Measurements from ENCODE around the gene RIN3.

DNA sequence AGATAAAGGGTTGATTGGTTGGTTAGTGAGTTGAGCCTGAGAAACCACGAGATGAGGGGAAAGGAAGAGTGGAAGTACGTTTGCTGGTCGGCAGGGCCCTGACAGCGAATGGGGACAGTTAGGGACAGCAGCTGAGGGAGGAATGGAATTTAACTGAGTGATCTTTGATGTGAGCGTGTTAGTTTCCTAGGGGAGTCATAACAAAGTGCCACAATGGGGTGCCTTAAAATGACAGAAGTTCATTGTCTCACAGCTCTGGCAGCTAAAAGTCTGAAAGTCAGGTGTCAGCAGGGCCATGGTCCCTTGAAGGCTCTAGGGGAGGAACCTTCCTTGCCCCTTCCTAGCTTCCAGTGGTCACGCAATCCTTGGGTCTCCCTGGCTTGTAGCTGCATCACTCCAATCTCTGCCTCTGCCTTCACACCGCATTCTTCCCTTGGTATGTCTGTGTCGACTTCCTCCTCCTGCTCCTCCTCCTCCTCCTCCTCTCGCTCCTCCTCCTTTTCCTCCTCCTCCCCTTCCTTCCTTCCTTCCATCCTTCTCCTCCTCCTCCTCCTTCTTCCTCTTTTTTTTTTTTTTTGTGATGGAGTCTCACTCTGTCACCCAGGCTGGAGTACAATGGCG lies 26.0 kb upstream of the RIN3 start:
- TF ChIP-seq, protein P1, sequence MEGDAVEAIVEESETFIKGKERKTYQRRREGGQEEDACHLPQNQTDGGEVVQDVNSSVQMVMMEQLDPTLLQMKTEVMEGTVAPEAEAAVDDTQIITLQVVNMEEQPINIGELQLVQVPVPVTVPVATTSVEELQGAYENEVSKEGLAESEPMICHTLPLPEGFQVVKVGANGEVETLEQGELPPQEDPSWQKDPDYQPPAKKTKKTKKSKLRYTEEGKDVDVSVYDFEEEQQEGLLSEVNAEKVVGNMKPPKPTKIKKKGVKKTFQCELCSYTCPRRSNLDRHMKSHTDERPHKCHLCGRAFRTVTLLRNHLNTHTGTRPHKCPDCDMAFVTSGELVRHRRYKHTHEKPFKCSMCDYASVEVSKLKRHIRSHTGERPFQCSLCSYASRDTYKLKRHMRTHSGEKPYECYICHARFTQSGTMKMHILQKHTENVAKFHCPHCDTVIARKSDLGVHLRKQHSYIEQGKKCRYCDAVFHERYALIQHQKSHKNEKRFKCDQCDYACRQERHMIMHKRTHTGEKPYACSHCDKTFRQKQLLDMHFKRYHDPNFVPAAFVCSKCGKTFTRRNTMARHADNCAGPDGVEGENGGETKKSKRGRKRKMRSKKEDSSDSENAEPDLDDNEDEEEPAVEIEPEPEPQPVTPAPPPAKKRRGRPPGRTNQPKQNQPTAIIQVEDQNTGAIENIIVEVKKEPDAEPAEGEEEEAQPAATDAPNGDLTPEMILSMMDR (IDR thresholded peaks at IDR 0.05; ENCODE audit: low read length) = no peak
- TF ChIP-seq EZH2phosphoT487 (IDR thresholded peaks at IDR 0.05; ENCODE audit: low read length) (no peak), EZH2 (optimal IDR thresholded peaks at IDR 0.05; ENCODE audit: low read depth, low read length) (no peak)
